H1 (cell line): Measurements from ENCODE around the gene SNX15. TPM values are rescaled to one million over a fixed set of nuclear protein-coding genes. Genes with fewer than 3 reads are reported as not detected.

Experiments
- CTCF ChIA-PET: fragments of 300-600 bp; sonication (Branson Sonifier 250); formaldehyde crosslinking; loops from one replicate; lab custom pipeline; 2021; ENCODE audit not compliant: partially characterized antibody; lab: Charles Lee
- POLR2A ChIA-PET: fragments of 300-600 bp; sonication (Branson Sonifier 250); formaldehyde crosslinking; loops from one replicate; lab custom pipeline; 2021; ENCODE audit warnings: inconsistent platforms; ENCODE audit not compliant: partially characterized antibody; lab: Charles Lee
- DNase-seq, 2 experiments: peaks; one replicate each; pipeline versions ENCODE4 v3.0.0 to v3.0.0-alpha.2; 2010 to 2022; ENCODE audit warnings: low spot score in 2 of 2, low read depth in 1 of 2, mixed read lengths in 1 of 2
- FAIRE-seq: peaks from 2 replicates; lab custom pipeline; 2011; peaks lifted over from hg19 to GRCh38; lab: Jason Lieb, UNC
- H2AFZ ChIP-seq: 2 replicates; pipeline ENCODE4 v1.8.1; 2012; ENCODE audit warnings: low read length, inconsistent platforms
- H2AK5ac ChIP-seq: 2 replicates; pipeline ENCODE4 v1.6.1; 2013; ENCODE audit warnings: low read depth, low read length
- H2BK120ac ChIP-seq: replicated peaks from 2 replicates; pipeline ENCODE3; 2013; ENCODE audit warnings: low read depth, low read length, inconsistent platforms
- H2BK12ac ChIP-seq: 2 replicates; pipeline ENCODE4 v1.6.1; 2013; ENCODE audit warnings: low read depth, low read length
- H2BK15ac ChIP-seq: 2 replicates; pipeline ENCODE4 v1.6.1; 2013; ENCODE audit warnings: low read length
- H2BK20ac ChIP-seq: 2 replicates; pipeline ENCODE4 v1.6.1; 2013; ENCODE audit warnings: low read length
- H2BK5ac ChIP-seq: 2 replicates; pipeline ENCODE4 v1.6.1; 2013; ENCODE audit warnings: low read depth, low read length
- H3K14ac ChIP-seq: 2 replicates; pipeline ENCODE4 v1.6.1; 2013; ENCODE audit warnings: inconsistent platforms; ENCODE audit not compliant: insufficient read length
- H3K18ac ChIP-seq: 2 replicates; pipeline ENCODE4 v1.6.1; 2013; ENCODE audit warnings: low read length; ENCODE audit errors: extremely low read depth
- H3K23ac ChIP-seq: 2 replicates; pipeline ENCODE4 v1.6.1; 2013; ENCODE audit warnings: inconsistent platforms; ENCODE audit not compliant: insufficient read length
- H3K23me2 ChIP-seq: 2 replicates; pipeline ENCODE4 v1.6.1; 2013; ENCODE audit warnings: low read depth, low read length
- H3K27ac ChIP-seq: 2 replicates; pipeline ENCODE4 v1.6.1; 2011; ENCODE audit warnings: low read depth, low read length, inconsistent platforms
- H3K27me3 ChIP-seq, 4 experiments: replicated peaks in 1 of 4; 1 replicate in 1 of 4; 2 replicates in 3 of 4; pipeline versions ENCODE4 v1.6.1 to v1.8.1; 2011 to 2013; ENCODE audit warnings: low read length in 3 of 4, mild to moderate bottlenecking in 3 of 4, inconsistent platforms in 2 of 4, mixed read lengths in 2 of 4, moderate library complexity in 1 of 4; ENCODE audit not compliant: control insufficient read depth in 3 of 4, insufficient read depth in 3 of 4; ENCODE audit errors: extremely low read depth in 1 of 4
- H3K36me3 ChIP-seq, 4 experiments: 2 replicates each; pipeline versions ENCODE4 v1.6.1 to v1.8.1; 2011 to 2013; ENCODE audit warnings: mild to moderate bottlenecking in 4 of 4, low read length in 3 of 4, moderate library complexity in 2 of 4, control low read depth in 1 of 4, inconsistent platforms in 1 of 4; ENCODE audit not compliant: insufficient read depth in 4 of 4, control insufficient read depth in 2 of 4
- H3K4ac ChIP-seq: replicated peaks from 2 replicates; pipeline ENCODE3; 2013; ENCODE audit warnings: low read length, low read depth, mixed read lengths, inconsistent platforms; ENCODE audit not compliant: insufficient read length
- H3K4me1 ChIP-seq, 4 experiments: replicated peaks in 1 of 4; 1 replicate in 1 of 4; 2 replicates in 3 of 4; pipeline versions ENCODE4 v1.6.1 to v1.8.1; 2011 to 2013; ENCODE audit warnings: low read length in 3 of 4, inconsistent platforms in 2 of 4, mixed read lengths in 1 of 4; ENCODE audit not compliant: insufficient read depth in 4 of 4, control insufficient read depth in 3 of 4
- H3K4me2 ChIP-seq, 2 experiments: 2 replicates each; pipeline versions ENCODE4 v1.6.1 to v1.8.1; 2011 to 2013; ENCODE audit warnings: low read depth in 2 of 2, low read length in 2 of 2, control low read depth in 1 of 2, inconsistent platforms in 1 of 2, mild to moderate bottlenecking in 1 of 2; ENCODE audit not compliant: insufficient read depth in 1 of 2
- H3K4me3 ChIP-seq, 4 experiments: fragments of 200-600, 300-600 bp in 1 of 4; sonication (generic), shearing (Covaris generic), sonication (Bioruptor Twin) in 1 of 4; 2 replicates each; pipeline versions ENCODE4 v1.5.1 to v1.8.1; 2011 to 2016; ENCODE audit warnings: low read length in 4 of 4, low read depth in 3 of 4, control low read depth in 2 of 4, inconsistent platforms in 2 of 4, mild to moderate bottlenecking in 2 of 4, mixed read lengths in 1 of 4, moderate library complexity in 1 of 4; ENCODE audit not compliant: insufficient read depth in 2 of 4; ENCODE audit errors: extremely low read depth in 1 of 4
- H3K56ac ChIP-seq: replicated peaks from 2 replicates; pipeline ENCODE3; 2013; ENCODE audit warnings: low read depth, mild to moderate bottlenecking, mixed read lengths, low read length, inconsistent platforms; ENCODE audit not compliant: insufficient read length
- H3K79me1 ChIP-seq: 2 replicates; pipeline ENCODE4 v1.6.1; 2013; ENCODE audit warnings: low read depth, low read length, control low read depth
- H3K79me2 ChIP-seq, 2 experiments: 2 replicates each; pipeline versions ENCODE4 v1.6.1 to v1.8.1; 2012 to 2013; ENCODE audit warnings: low read length in 2 of 2, mild to moderate bottlenecking in 2 of 2, inconsistent platforms in 1 of 2; ENCODE audit not compliant: insufficient read depth in 2 of 2, control insufficient read depth in 1 of 2
- H3K9ac ChIP-seq, 4 experiments: replicated peaks in 1 of 4; 1 replicate in 1 of 4; 2 replicates in 3 of 4; pipeline versions ENCODE4 v1.6.1 to v1.8.1; 2011 to 2013; ENCODE audit warnings: low read depth in 3 of 4, low read length in 3 of 4, control low read depth in 2 of 4, mild to moderate bottlenecking in 2 of 4, moderate library complexity in 2 of 4, inconsistent platforms in 1 of 4; ENCODE audit errors: extremely low read depth in 1 of 4
- H3K9me3 ChIP-seq, 2 experiments: 2 replicates each; pipeline versions ENCODE4 v1.6.1 to v1.8.1; 2012 to 2013; ENCODE audit warnings: mild to moderate bottlenecking in 2 of 2, moderate library complexity in 2 of 2, control low read depth in 1 of 2, inconsistent platforms in 1 of 2, low read depth in 1 of 2, low read length in 1 of 2, mixed read lengths in 1 of 2; ENCODE audit not compliant: insufficient read depth in 2 of 2
- H4K20me1 ChIP-seq, 2 experiments: replicated peaks in 1 of 2; 2 replicates each; pipeline versions ENCODE3 to v1.8.1; 2011 to 2013; ENCODE audit warnings: inconsistent platforms in 2 of 2, low read length in 2 of 2, mild to moderate bottlenecking in 1 of 2; ENCODE audit not compliant: insufficient read depth in 2 of 2, control insufficient read depth in 1 of 2
- H4K5ac ChIP-seq: 2 replicates; pipeline ENCODE4 v1.6.1; 2013; ENCODE audit warnings: low read length, low read depth, mixed read lengths, inconsistent platforms; ENCODE audit not compliant: insufficient read length
- H4K8ac ChIP-seq: 2 replicates; pipeline ENCODE4 v1.8.0; 2013; ENCODE audit warnings: mild to moderate bottlenecking, moderate library complexity, low read length, inconsistent platforms; ENCODE audit not compliant: insufficient read depth; ENCODE audit errors: extremely low read depth
- H4K91ac ChIP-seq: replicated peaks from 2 replicates; pipeline ENCODE3; 2013; ENCODE audit warnings: low read length, mixed read lengths, inconsistent platforms; ENCODE audit not compliant: insufficient read length
- ASH2L ChIP-seq: fragments of 200-600, 300-600 bp; sonication (generic); IDR thresholded peaks from one replicate; pipeline ENCODE4 v1.7.1; 2017; ENCODE audit warnings: low read length
- BRCA1 ChIP-seq: IDR thresholded peaks from 2 replicates; pipeline ENCODE4 v1.6.1; 2012; ENCODE audit warnings: low read depth, low read length, improper control_type of control experiment
- FOSL1 ChIP-seq: IDR thresholded peaks from 2 replicates; pipeline ENCODE4 v1.6.1; 2011; ENCODE audit warnings: mild to moderate bottlenecking, low read depth, low read length, moderate library complexity; ENCODE audit not compliant: insufficient read depth
- MAFK ChIP-seq: IDR thresholded peaks from 2 replicates; pipeline ENCODE4 v1.6.1; 2012; ENCODE audit warnings: low read depth, mild to moderate bottlenecking, improper control_type of control experiment, low read length
- RNF2 ChIP-seq: fragments of 200-900, 300-1000 bp; sonication (generic); IDR thresholded peaks from 2 replicates; pipeline ENCODE4 v1.7.1; 2016; ENCODE audit warnings: borderline replicate concordance, low read depth, mild to moderate bottlenecking, antibody characterized with exemption, low read length; ENCODE audit not compliant: poor library complexity, severe bottlenecking; ENCODE audit errors: missing control alignments
- SIX5 ChIP-seq: IDR thresholded peaks from 2 replicates; pipeline ENCODE4 v1.6.1; 2011; ENCODE audit warnings: mild to moderate bottlenecking, low read depth, low read length
- WGBS, 2 experiments: shearing (Covaris generic) in 1 of 2; methylation state at CpG; one replicate each; pipeline versions ENCODE4 v1.1.6 to v1.1.7; 2013 to 2015; ENCODE audit warnings: low lambda C conversion rate in 2 of 2, mixed read lengths in 2 of 2, inconsistent platforms in 1 of 2, low coverage in 1 of 2, missing lambda C conversion rate in 1 of 2; ENCODE audit not compliant: insufficient replicate concordance in 2 of 2, insufficient coverage in 1 of 2, insufficient read length in 1 of 2; ENCODE audit errors: extremely low coverage in 1 of 2, missing lambda C conversion rate in 1 of 2; 5-methylcytosine and 5-hydroxymethylcytosine counted together
- polyA plus RNA-seq, 7 experiments: library from polyadenylated mRNA; depleted of rRNA in 3 of 7; stranded (reverse) in 5 of 7; unstranded in 2 of 7; fragments of >200 nt in 5 of 7; fragments of 200-250 nt in 2 of 7; gene quantifications; 1 replicate in 5 of 7; 2 replicates in 1 of 7; 4 replicates in 1 of 7; pipeline versions ENCODE4 v1.2.1 to v1.2.3, GENCODE V29; 2011 to 2013; ENCODE audit warnings: missing spikeins in 2 of 7, mixed read lengths in 2 of 7
- total RNA-seq: library from RNA; stranded (reverse); fragmentation: NEBNext Ultra II Directional; extraction: Animal tissue kit (Norgen Biotek cat#: 25700); gene quantifications from 2 replicates; pipeline ENCODE4 v1.2.1, GENCODE V29; 2021
- TF ChIP-seq, protein P1 (sequence below): IDR thresholded peaks from 2 replicates; pipeline ENCODE4 v1.6.1; 2011; ENCODE audit warnings: low read length, improper control_type of control experiment

SNX15 gene
- total and polyA plus RNA-seq, 2 of the 8 experiments (the other 6 are each of a cell fraction or from before 2014, with no cell fraction given) = 13.0 to 18.3 TPM

DNA sequence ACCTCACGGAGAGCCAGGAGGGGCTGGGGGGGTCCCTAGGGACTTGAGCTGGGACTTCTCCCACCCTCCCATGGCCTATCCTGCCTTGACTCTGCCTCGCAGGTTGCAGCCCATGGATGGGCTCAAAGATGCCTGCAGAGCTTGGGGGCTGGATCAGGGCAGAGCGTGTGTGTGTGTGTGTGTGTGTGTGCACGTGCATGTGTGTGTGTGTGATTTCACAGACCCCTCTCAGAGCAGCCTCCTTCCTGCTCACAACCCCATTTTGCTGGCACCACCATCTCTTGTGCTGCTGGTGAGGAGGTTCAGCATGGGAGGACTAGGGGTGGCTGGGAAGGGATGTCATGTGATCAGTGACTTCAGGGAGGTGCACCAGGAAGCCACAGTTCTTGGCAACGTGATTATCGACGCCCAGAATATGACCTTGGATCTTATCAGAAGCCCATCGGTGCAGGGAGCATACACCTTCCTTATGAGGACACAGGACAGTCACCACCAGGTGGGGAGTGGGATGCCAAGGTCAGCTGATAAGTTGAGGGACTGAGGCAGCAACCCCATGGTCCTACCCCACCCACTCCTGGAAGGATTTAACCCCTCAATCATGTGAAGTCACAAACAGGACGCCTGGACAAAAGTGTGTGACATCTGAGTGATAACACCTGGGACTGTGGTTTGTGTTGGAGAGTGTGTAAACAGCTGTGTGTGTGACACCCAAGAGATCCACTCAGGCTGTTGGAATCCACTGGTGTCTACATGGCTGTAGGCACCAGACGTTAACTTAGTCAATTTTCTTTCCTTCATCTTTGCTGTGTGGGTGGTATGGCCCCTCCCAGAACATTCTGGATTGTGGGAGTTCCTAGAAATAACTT, 33.0 kb downstream of the SNX15 start:
- Histone ChIP-seq H3K4me3 (no peak overlapping the region), H3K4me2 (no peak overlapping the region), H3K4ac (no peak overlapping the region), H3K79me2 (no peaks in the 10 kb centered on the region), H2BK5ac (no peak overlapping the region), H3K27me3 (no peaks in the 10 kb centered on the region; a peak in 1 of 7 replicates), H3K79me1 (no peaks in the 10 kb centered on the region), H3K23me2 (no peaks in the 10 kb centered on the region), H3K14ac (no peak overlapping the region), H2AFZ (no peak overlapping the region), H4K8ac (no peak overlapping the region), H3K9me3 (no peaks in the 10 kb centered on the region), H2AK5ac (no peak overlapping the region), H3K56ac (no peak overlapping the region), H3K4me1 (no peaks in the 10 kb centered on the region), H2BK15ac (no peak overlapping the region), H3K18ac (no peak overlapping the region), H2BK20ac (no peak overlapping the region), H3K9ac (no peak overlapping the region), H3K27ac (no peak overlapping the region), H2BK120ac (no peak overlapping the region), H4K20me1 (no peaks in the 10 kb centered on the region), H3K23ac (no peak overlapping the region), H4K5ac (no peak overlapping the region), H3K36me3 (no peaks in the 10 kb centered on the region), H4K91ac (no peak overlapping the region), H2BK12ac (0 out of 2 replicates have a peak overlapping the region, but pooled peaks have one; percentile 5)
- 87% methylated on average over 10 of the region's 10 CpGs; no CpG with 5 or more reads in 1 of the 2 experiments for WGBS, 2 experiments
- ChIA-PET CTCF (interaction anchor here (0.6 to 4.2 kb wide), 6 partner anchors 14 to 1202 kb away, joined by 3 to 28 read pairs (median 4); partner anchors contain the start of genes ARL2 and TM7SF2), POLR2A (interaction anchor here (0.6 kb wide), 1 partner anchor 14 kb away, joined by 3 read pairs; no protein-coding TSS in a partner anchor)
- no peak for FAIRE-seq
- DNase-seq = no peak
- TF ChIP-seq RNF2 (no peak), SIX5 (no peak), BRCA1 (no peak), ASH2L (no peak), MAFK (no peak), FOSL1 (no peak)
- TF ChIP-seq, protein P1, sequence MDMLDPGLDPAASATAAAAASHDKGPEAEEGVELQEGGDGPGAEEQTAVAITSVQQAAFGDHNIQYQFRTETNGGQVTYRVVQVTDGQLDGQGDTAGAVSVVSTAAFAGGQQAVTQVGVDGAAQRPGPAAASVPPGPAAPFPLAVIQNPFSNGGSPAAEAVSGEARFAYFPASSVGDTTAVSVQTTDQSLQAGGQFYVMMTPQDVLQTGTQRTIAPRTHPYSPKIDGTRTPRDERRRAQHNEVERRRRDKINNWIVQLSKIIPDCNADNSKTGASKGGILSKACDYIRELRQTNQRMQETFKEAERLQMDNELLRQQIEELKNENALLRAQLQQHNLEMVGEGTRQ = no peak
